Measurements from ENCODE around the gene SUPT4H1.

Gene SUPT4H1

GRCh38 chr17:58348038-58348437 lies 4.0 kb downstream of the SUPT4H1 start:
- H4K12ac ChIP-seq (ENCODE audit: low read depth, low read length) = no peak overlapping the region
- peaks cover 9% of the 10 kb centered on the region for H3K79me2 ChIP-seq (ENCODE audit: control insufficient read depth, insufficient read depth, low read length, poor library complexity)
- H3K4ac ChIP-seq (ENCODE audit: low read depth, low read length) = no peak overlapping the region
- H3K9me3 ChIP-seq (ENCODE audit: insufficient read depth, low read depth, low read length) = no peaks in the 10 kb centered on the region
- no peak overlapping the region for H4K91ac ChIP-seq (ENCODE audit: low read depth, low read length)
- H3K27me3 ChIP-seq (ENCODE audit: insufficient read depth, low read length) = no peaks in the 10 kb centered on the region
- no peak overlapping the region for H2BK12ac ChIP-seq (ENCODE audit: low read length)
- H3K79me1 ChIP-seq (ENCODE audit: low read length) = peaks cover 13% of the 10 kb centered on the region
- DNase-seq = no peak
- H3K4me1 ChIP-seq (ENCODE audit: control insufficient read depth in 1 of 2, insufficient read depth in 2 of 2, low read length in 2 of 2) = peaks cover 0 to 2% of the 10 kb centered on the region in 2 experiments
- H3K4me3 ChIP-seq (ENCODE audit: low read depth, low read length) = no peak overlapping the region
- H2BK5ac ChIP-seq (ENCODE audit: low read depth, low read length, poor library complexity) = no peak overlapping the region
- H3K27ac ChIP-seq (ENCODE audit: low read depth, low read length) = no peak overlapping the region
- H2AFZ ChIP-seq (ENCODE audit: insufficient read depth, low read length, poor library complexity) = no peak overlapping the region
- no CpG with 5 or more reads among the region's 1 CpG for WGBS (ENCODE audit: extremely low coverage, insufficient coverage, insufficient read length)
- H4K8ac ChIP-seq (ENCODE audit: low read depth, low read length) = no peak overlapping the region
- no peak overlapping the region for H3K4me2 ChIP-seq (ENCODE audit: low read length)
- H3K23ac ChIP-seq (ENCODE audit: low read length) = no peak overlapping the region
- no peak overlapping the region for H3K14ac ChIP-seq (ENCODE audit: low read length)
- H3K36me3 ChIP-seq (ENCODE audit: control insufficient read depth in 1 of 2, insufficient read depth in 2 of 2, low read length in 2 of 2) = peaks cover 33 to 55% of the 10 kb centered on the region in 2 experiments
- no peak overlapping the region for H2AK5ac ChIP-seq (ENCODE audit: low read length)
- no peak overlapping the region for H3K9ac ChIP-seq (ENCODE audit: low read length)
- no peak overlapping the region for H2BK120ac ChIP-seq (ENCODE audit: insufficient read depth, low read length, poor library complexity)
- no peak overlapping the region for H3K18ac ChIP-seq (ENCODE audit: low read length)

GRCh38 chr17:58345500-58345899 lies 6.5 kb downstream of the SUPT4H1 start:
- no peak overlapping the region for H3K4me2 ChIP-seq (ENCODE audit: low read length)
- no CpG with 5 or more reads among the region's 4 CpGs for WGBS (ENCODE audit: extremely low coverage, insufficient coverage, insufficient read length)
- H3K9ac ChIP-seq (ENCODE audit: low read length) = no peak overlapping the region
- no peak for DNase-seq
- H4K8ac ChIP-seq (ENCODE audit: low read depth, low read length) = no peak overlapping the region
- H3K36me3 ChIP-seq (ENCODE audit: control insufficient read depth in 1 of 2, insufficient read depth in 2 of 2, low read length in 2 of 2) = peaks cover 33 to 55% of the 10 kb centered on the region in 2 experiments
- H3K4me3 ChIP-seq (ENCODE audit: low read depth, low read length) = no peak overlapping the region
- H3K18ac ChIP-seq (ENCODE audit: low read length) = no peak overlapping the region
- H3K79me1 ChIP-seq (ENCODE audit: low read length) = no peaks in the 10 kb centered on the region
- H3K27me3 ChIP-seq (ENCODE audit: insufficient read depth, low read length) = no peaks in the 10 kb centered on the region
- no peaks in the 10 kb centered on the region for H3K9me3 ChIP-seq (ENCODE audit: insufficient read depth, low read depth, low read length)
- H2BK12ac ChIP-seq (ENCODE audit: low read length) = no peak overlapping the region
- H3K14ac ChIP-seq (ENCODE audit: low read length) = no peak overlapping the region
- H3K27ac ChIP-seq (ENCODE audit: low read depth, low read length) = no peak overlapping the region
- H3K23ac ChIP-seq (ENCODE audit: low read length) = no peak overlapping the region
- H2AK5ac ChIP-seq (ENCODE audit: low read length) = no peak overlapping the region
- no peak overlapping the region for H2BK120ac ChIP-seq (ENCODE audit: insufficient read depth, low read length, poor library complexity)
- H3K4me1 ChIP-seq (ENCODE audit: control insufficient read depth in 1 of 2, insufficient read depth in 2 of 2, low read length in 2 of 2) = no peaks in the 10 kb centered on the region
- no peak overlapping the region for H4K91ac ChIP-seq (ENCODE audit: low read depth, low read length)
- no peak overlapping the region for H2BK5ac ChIP-seq (ENCODE audit: low read depth, low read length, poor library complexity)
- no peak overlapping the region for H4K12ac ChIP-seq (ENCODE audit: low read depth, low read length)
- no peaks in the 10 kb centered on the region for H3K79me2 ChIP-seq (ENCODE audit: control insufficient read depth, insufficient read depth, low read length, poor library complexity)
- H2AFZ ChIP-seq (ENCODE audit: insufficient read depth, low read length, poor library complexity) = no peak overlapping the region
- H3K4ac ChIP-seq (ENCODE audit: low read depth, low read length) = no peak overlapping the region

GRCh38 chr17:58344791-58345157 lies 7.2 kb downstream of the SUPT4H1 start:
- Histone ChIP-seq H2BK5ac (ENCODE audit: low read depth, low read length, poor library complexity) (no peak overlapping the region), H2AFZ (ENCODE audit: insufficient read depth, low read length, poor library complexity) (no peak overlapping the region), H3K79me1 (ENCODE audit: low read length) (no peaks in the 10 kb centered on the region), H4K12ac (ENCODE audit: low read depth, low read length) (no peak overlapping the region), H3K27ac (ENCODE audit: low read depth, low read length) (no peak overlapping the region), H4K91ac (ENCODE audit: low read depth, low read length) (no peak overlapping the region), H3K36me3 (ENCODE audit: control insufficient read depth in 1 of 2, insufficient read depth in 2 of 2, low read length in 2 of 2) (peaks cover 30 to 52% of the 10 kb centered on the region in 2 experiments), H3K27me3 (ENCODE audit: insufficient read depth, low read length) (no peaks in the 10 kb centered on the region), H3K23ac (ENCODE audit: low read length) (no peak overlapping the region), H3K4me3 (ENCODE audit: low read depth, low read length) (no peak overlapping the region), H3K9ac (ENCODE audit: low read length) (no peak overlapping the region), H3K18ac (ENCODE audit: low read length) (no peak overlapping the region), H3K14ac (ENCODE audit: low read length) (no peak overlapping the region), H2AK5ac (ENCODE audit: low read length) (no peak overlapping the region), H3K4me1 (ENCODE audit: control insufficient read depth in 1 of 2, insufficient read depth in 2 of 2, low read length in 2 of 2) (no peaks in the 10 kb centered on the region), H2BK120ac (ENCODE audit: insufficient read depth, low read length, poor library complexity) (no peak overlapping the region), H4K8ac (ENCODE audit: low read depth, low read length) (no peak overlapping the region), H3K4me2 (ENCODE audit: low read length) (no peak overlapping the region), H3K9me3 (ENCODE audit: insufficient read depth, low read depth, low read length) (no peaks in the 10 kb centered on the region), H2BK12ac (ENCODE audit: low read length) (no peak overlapping the region), H3K79me2 (ENCODE audit: control insufficient read depth, insufficient read depth, low read length, poor library complexity) (no peaks in the 10 kb centered on the region), H3K4ac (ENCODE audit: low read depth, low read length) (no peak overlapping the region)
- DNase-seq = no peak
- WGBS (ENCODE audit: extremely low coverage, insufficient coverage, insufficient read length) = no CpG with 5 or more reads among the region's 2 CpGs

- Histone ChIP-seq H4K8ac (ENCODE audit: low read depth, low read length) (no peak overlapping the region), H2AFZ (ENCODE audit: insufficient read depth, low read length, poor library complexity) (no peak overlapping the region), H3K14ac (ENCODE audit: low read length) (no peak overlapping the region), H2BK120ac (ENCODE audit: insufficient read depth, low read length, poor library complexity) (no peak overlapping the region), H3K36me3 (ENCODE audit: control insufficient read depth in 1 of 2, insufficient read depth in 2 of 2, low read length in 2 of 2) (peaks cover 29 to 47% of the 10 kb centered on the region in 2 experiments), H2BK5ac (ENCODE audit: low read depth, low read length, poor library complexity) (no peak overlapping the region), H4K91ac (ENCODE audit: low read depth, low read length) (no peak overlapping the region), H3K18ac (ENCODE audit: low read length) (no peak overlapping the region), H3K4me2 (ENCODE audit: low read length) (no peak overlapping the region), H3K79me2 (ENCODE audit: control insufficient read depth, insufficient read depth, low read length, poor library complexity) (no peaks in the 10 kb centered on the region), H3K27ac (ENCODE audit: low read depth, low read length) (no peak overlapping the region), H3K9ac (ENCODE audit: low read length) (no peak overlapping the region), H3K79me1 (ENCODE audit: low read length) (peaks cover under 1% of the 10 kb centered on the region), H2AK5ac (ENCODE audit: low read length) (no peak overlapping the region), H3K27me3 (ENCODE audit: insufficient read depth, low read length) (no peaks in the 10 kb centered on the region), H2BK12ac (ENCODE audit: low read length) (no peak overlapping the region), H4K12ac (ENCODE audit: low read depth, low read length) (no peak overlapping the region), H3K4ac (ENCODE audit: low read depth, low read length) (no peak overlapping the region), H3K9me3 (ENCODE audit: insufficient read depth, low read depth, low read length) (no peaks in the 10 kb centered on the region), H3K4me1 (ENCODE audit: control insufficient read depth in 1 of 2, insufficient read depth in 2 of 2, low read length in 2 of 2) (peaks cover 2% of the 10 kb centered on the region in 2 experiments), H3K4me3 (ENCODE audit: low read depth, low read length) (no peak overlapping the region), H3K23ac (ENCODE audit: low read length) (no peak overlapping the region)
- WGBS (ENCODE audit: extremely low coverage, insufficient coverage, insufficient read length) = no CpG with 5 or more reads among the region's 9 CpGs
- peak in 1 of 2 donors; percentile 25 for DNase-seq
Observed at GRCh38 chr17:58344047-58344790, 7.8 kb downstream of the SUPT4H1 start.
